Muscle layer of duodenum (tissue), 2 donors: Measurements from ENCODE around the gene C14orf132.

Source experiments
- H3K27ac ChIP-seq: one replicate; pipeline ENCODE4 v1.7.0; 2013; ENCODE audit warnings: mild to moderate bottlenecking, low read length
- H3K27me3 ChIP-seq: one replicate; pipeline ENCODE4 v1.7.0; 2013; ENCODE audit warnings: low read depth, mild to moderate bottlenecking, control low read depth, low read length
- H3K36me3 ChIP-seq, 2 donors: one replicate each; pipeline ENCODE4 v1.7.0; 2013; ENCODE audit warnings: low read length in 2 of 2, control low read depth in 1 of 2, mild to moderate bottlenecking in 1 of 2; ENCODE audit not compliant: insufficient read depth in 2 of 2, control insufficient read depth in 1 of 2
- H3K4me1 ChIP-seq, 2 donors: one replicate each; pipeline ENCODE4 v1.7.0; 2013; ENCODE audit warnings: low read length in 2 of 2, mild to moderate bottlenecking in 2 of 2, control low read depth in 1 of 2, moderate library complexity in 1 of 2; ENCODE audit not compliant: insufficient read depth in 2 of 2, control insufficient read depth in 1 of 2
- H3K4me3 ChIP-seq, 2 donors: one replicate each; pipeline ENCODE4 v1.7.0; 2013; ENCODE audit warnings: low read length in 2 of 2, low read depth in 1 of 2, mild to moderate bottlenecking in 1 of 2
- H3K9me3 ChIP-seq, 2 donors: one replicate each; pipeline ENCODE4 v1.7.0; 2013; ENCODE audit warnings: low read length in 2 of 2, control low read depth in 1 of 2, mild to moderate bottlenecking in 1 of 2; ENCODE audit not compliant: control insufficient read depth in 1 of 2
- donor health status: healthy.

C14orf132 gene

DNA sequence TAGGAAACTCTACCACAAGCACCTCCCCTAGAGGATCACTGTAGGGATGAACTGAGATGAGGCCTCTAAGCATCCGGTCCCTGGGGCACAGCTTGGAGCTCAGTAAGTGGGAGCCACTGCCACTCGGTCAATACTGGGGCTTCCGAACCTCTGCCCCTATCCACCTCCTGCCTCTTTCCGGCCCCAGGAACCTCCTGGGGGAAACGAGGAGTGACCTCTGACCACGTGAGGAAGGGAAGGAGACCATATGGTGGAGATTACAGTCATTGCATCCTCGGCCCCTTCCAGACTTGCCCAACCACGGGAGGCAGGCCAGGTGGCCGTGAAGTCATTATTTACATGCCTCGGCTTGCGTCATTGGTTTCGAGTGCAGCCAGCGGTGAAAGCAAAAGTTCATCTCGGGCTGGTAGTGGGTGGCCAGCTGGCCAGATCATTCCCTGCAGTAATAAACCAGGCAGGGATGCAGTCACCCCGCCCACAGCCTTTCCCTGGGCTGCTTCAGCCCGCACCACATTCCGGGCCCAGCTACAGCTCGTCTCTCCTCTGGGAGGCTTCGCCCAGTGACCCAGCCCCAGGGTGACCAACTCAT, 65.4 kb downstream of the C14orf132 start:
- H3K36me3 ChIP-seq = no peaks in the 10 kb centered on the region
- H3K27ac ChIP-seq = peak overlapping the region; percentile 85
- no peaks in the 10 kb centered on the region for H3K27me3 ChIP-seq
- no peaks in the 10 kb centered on the region for H3K9me3 ChIP-seq
- peak overlapping the region in 1 of 2 donors; percentile 36 for H3K4me3 ChIP-seq
- peaks cover 0 to 7% of the 10 kb centered on the region in 2 donors for H3K4me1 ChIP-seq

GRCh38 chr14:96105089-96105925, 66.1 kb downstream of the C14orf132 start:
- Histone ChIP-seq H3K27me3 (no peaks in the 10 kb centered on the region), H3K4me3 (peak overlapping the region in 1 of 2 donors; percentile 36), H3K36me3 (no peaks in the 10 kb centered on the region), H3K9me3 (no peaks in the 10 kb centered on the region), H3K27ac (peak overlapping the region; percentile 67), H3K4me1 (peaks cover 0 to 7% of the 10 kb centered on the region in 2 donors)

- Histone ChIP-seq H3K4me3 (no peak overlapping the region), H3K27ac (peak overlapping the region; percentile 67), H3K36me3 (no peaks in the 10 kb centered on the region), H3K4me1 (peaks cover 0 to 7% of the 10 kb centered on the region in 2 donors), H3K9me3 (no peaks in the 10 kb centered on the region), H3K27me3 (peaks cover 4% of the 10 kb centered on the region)
Measured at GRCh38 chr14:96105926-96106441, 66.8 kb downstream of the C14orf132 start.

GRCh38 chr14:96106891-96107290, 67.7 kb downstream of the C14orf132 start:
- H3K4me3 ChIP-seq = no peak overlapping the region
- H3K36me3 ChIP-seq = no peaks in the 10 kb centered on the region
- H3K27me3 ChIP-seq = peaks cover 4% of the 10 kb centered on the region
- peaks cover 0 to 7% of the 10 kb centered on the region in 2 donors for H3K4me1 ChIP-seq
- H3K27ac ChIP-seq = no peak overlapping the region
- H3K9me3 ChIP-seq = no peaks in the 10 kb centered on the region

- Histone ChIP-seq H3K4me1 (peaks cover 0 to 7% of the 10 kb centered on the region in 2 donors), H3K9me3 (no peaks in the 10 kb centered on the region), H3K36me3 (no peaks in the 10 kb centered on the region), H3K27ac (no peak overlapping the region), H3K4me3 (no peak overlapping the region), H3K27me3 (peaks cover 4% of the 10 kb centered on the region)
Measured at GRCh38 chr14:96108061-96108795, 69.1 kb downstream of the C14orf132 start.

DNA sequence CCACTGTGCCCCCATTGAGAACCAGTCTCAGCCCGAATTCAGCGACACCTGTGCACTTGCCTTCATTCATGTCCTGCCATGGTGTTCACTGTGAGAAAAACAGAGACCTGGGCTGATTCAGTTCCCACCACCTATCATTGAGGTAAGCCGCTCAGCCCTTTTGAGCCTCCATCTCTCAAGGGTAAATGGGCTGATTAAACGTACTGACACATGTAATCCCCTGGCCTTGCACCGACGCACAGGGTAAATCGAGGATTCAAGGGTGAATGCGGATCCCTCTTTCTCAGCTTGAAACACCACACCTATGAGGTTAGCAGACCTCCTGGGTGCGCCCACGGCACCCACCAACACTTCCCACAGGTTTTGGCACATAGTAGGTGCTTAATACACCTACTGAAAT, 69.7 kb downstream of the C14orf132 start:
- Histone ChIP-seq H3K4me1 (peaks cover 0 to 7% of the 10 kb centered on the region in 2 donors), H3K36me3 (no peaks in the 10 kb centered on the region), H3K27ac (no peak overlapping the region), H3K27me3 (peaks cover 4% of the 10 kb centered on the region), H3K9me3 (no peaks in the 10 kb centered on the region), H3K4me3 (no peak overlapping the region)

GRCh38 chr14:96109596-96110355, 70.6 kb downstream of the C14orf132 start:
- no peaks in the 10 kb centered on the region for H3K9me3 ChIP-seq
- no peaks in the 10 kb centered on the region for H3K36me3 ChIP-seq
- peaks cover 4% of the 10 kb centered on the region for H3K27me3 ChIP-seq
- no peak overlapping the region for H3K4me3 ChIP-seq
- H3K27ac ChIP-seq = no peak overlapping the region
- H3K4me1 ChIP-seq = peaks cover 0 to 7% of the 10 kb centered on the region in 2 donors

GRCh38 chr14:96112032-96112431, 72.9 kb downstream of the C14orf132 start:
- H3K27me3 ChIP-seq = peaks cover 4% of the 10 kb centered on the region
- no peaks in the 10 kb centered on the region for H3K36me3 ChIP-seq

GRCh38 chr14:96114002-96114401, 74.8 kb downstream of the C14orf132 start:
- Histone ChIP-seq H3K36me3 (no peaks in the 10 kb centered on the region), H3K27ac (no peak overlapping the region), H3K4me3 (no peak overlapping the region), H3K4me1 (no peaks in the 10 kb centered on the region), H3K9me3 (no peaks in the 10 kb centered on the region), H3K27me3 (peaks cover 4% of the 10 kb centered on the region)

More at GRCh38 chr14:96112032-96112431, 72.9 kb downstream of the C14orf132 start:
- no peaks in the 10 kb centered on the region for H3K4me1 ChIP-seq
- no peak overlapping the region for H3K27ac ChIP-seq
- no peak overlapping the region for H3K4me3 ChIP-seq
- no peaks in the 10 kb centered on the region for H3K9me3 ChIP-seq

- no peaks in the 10 kb centered on the region for H3K9me3 ChIP-seq
- no peaks in the 10 kb centered on the region for H3K4me1 ChIP-seq
- no peaks in the 10 kb centered on the region for H3K27me3 ChIP-seq
- H3K36me3 ChIP-seq = no peaks in the 10 kb centered on the region
- H3K27ac ChIP-seq = no peak overlapping the region
- H3K4me3 ChIP-seq = no peak overlapping the region
Measured at GRCh38 chr14:96117101-96117897, 78.1 kb downstream of the C14orf132 start.
